ENCODE data around the gene SPATA1.
"Not testable (repeated sequence)": the region's sequence is repeated elsewhere in the genome, so short reads cannot be mapped to it uniquely, and the experiment has no call there.

Gene SPATA1

DNA sequence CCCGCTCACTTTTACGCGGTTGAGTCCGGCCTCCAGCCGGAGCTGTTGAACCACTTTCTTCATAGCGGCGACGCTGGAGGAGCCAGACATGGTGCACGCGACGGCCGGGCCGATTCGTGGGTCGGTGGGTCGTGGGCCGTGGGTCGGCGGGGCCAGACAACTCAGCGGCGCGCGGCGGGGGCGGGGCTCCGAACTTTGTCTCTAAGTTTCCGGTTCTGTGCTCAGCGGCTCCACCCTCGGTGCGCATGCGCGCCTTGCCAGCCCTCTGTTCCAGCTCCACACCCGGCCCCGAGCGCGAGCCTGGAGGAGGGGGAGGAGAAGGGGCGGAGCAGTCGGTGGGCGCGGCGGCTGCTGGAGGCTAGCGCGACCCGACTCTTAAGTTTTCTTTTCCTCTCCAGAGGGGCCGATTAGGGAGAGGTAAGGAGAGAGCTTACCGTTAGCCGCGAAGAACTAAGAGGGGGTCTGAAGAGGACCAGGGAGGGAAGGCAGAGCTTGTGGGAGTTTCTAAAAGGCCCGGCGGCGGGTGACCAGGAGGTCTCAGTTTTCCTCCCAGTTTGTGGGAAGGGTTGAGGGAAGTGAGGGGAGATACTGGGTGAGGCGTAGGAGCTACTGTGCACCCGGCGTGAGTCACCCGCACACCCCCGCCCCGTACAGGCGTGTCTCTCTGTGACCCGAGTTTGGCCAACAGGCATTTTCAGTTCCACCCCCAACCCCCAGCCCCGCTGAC is at the start of gene SPATA1, which contains the start of gene GNG5:
TSS of gene SPATA1 (plus strand) at position 385 of the 727 bp plus-strand sequence. CDS start 9,974 bp downstream, outside the sequence.
TSS of gene GNG5 (minus strand) at position 580 of the 727 bp plus-strand sequence. CDS start at position 90, 490 bp downstream.
- DNase-seq = peak; percentile 99

DNA sequence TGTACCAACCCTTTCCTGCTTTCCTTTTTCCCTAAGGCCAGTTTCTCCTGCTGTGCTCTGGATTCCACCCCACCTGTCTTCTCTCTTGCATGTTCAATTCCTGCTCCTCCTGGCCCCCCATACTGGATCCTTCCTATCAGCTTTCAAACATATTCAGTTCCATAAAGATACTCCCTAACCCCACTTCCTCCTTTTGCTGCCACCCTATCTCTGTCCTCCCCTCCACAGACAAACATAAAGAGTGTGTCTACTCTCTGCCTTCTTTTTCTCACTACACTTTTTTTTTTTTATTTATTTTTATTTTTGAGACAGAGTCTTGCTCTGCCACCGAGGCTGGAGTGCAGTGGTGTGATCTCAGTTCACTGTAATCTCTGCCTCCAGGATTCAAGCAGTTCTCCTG is 44.1 kb upstream of the SPATA1 start:
- no peak for DNase-seq

DNA sequence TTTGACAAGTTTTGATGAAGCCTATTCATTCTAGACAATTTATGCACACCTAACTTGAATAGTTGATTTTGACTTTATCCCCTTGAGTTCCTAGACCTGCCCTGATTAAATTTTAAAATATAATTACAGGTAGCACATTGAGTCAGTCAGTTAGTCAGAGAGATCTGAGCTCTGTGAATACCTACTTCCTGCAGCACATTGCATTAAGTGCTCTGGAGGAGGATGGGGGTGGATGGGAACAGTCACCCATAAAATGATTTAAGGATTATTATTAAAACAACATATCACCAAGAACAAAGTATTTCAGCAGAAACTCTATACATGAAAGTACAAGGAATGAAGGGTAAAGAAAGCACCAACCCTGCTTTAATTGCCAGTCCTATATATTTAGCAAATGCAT is 38.9 kb upstream of the SPATA1 start:
- no peak for DNase-seq

DNA sequence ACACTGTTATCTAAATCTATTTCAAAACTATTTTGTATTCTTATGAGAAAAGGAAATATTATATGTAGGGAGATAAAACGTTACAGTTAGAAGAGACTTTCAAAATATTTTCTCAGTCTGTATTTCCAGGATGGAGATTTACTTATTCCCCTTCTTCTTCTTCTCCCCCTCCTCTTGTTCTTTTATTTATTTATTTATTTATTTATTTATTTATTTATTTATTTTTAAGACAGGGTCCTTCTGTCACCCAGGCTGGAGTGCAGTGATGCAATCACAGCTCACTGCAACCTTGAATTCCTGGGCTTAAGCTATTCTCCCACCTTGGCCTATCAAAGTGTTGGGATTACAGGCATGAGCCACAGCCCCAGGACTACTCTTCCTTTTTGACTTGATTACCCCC is 30.0 kb upstream of the SPATA1 start:
- no peak for DNase-seq

DNA sequence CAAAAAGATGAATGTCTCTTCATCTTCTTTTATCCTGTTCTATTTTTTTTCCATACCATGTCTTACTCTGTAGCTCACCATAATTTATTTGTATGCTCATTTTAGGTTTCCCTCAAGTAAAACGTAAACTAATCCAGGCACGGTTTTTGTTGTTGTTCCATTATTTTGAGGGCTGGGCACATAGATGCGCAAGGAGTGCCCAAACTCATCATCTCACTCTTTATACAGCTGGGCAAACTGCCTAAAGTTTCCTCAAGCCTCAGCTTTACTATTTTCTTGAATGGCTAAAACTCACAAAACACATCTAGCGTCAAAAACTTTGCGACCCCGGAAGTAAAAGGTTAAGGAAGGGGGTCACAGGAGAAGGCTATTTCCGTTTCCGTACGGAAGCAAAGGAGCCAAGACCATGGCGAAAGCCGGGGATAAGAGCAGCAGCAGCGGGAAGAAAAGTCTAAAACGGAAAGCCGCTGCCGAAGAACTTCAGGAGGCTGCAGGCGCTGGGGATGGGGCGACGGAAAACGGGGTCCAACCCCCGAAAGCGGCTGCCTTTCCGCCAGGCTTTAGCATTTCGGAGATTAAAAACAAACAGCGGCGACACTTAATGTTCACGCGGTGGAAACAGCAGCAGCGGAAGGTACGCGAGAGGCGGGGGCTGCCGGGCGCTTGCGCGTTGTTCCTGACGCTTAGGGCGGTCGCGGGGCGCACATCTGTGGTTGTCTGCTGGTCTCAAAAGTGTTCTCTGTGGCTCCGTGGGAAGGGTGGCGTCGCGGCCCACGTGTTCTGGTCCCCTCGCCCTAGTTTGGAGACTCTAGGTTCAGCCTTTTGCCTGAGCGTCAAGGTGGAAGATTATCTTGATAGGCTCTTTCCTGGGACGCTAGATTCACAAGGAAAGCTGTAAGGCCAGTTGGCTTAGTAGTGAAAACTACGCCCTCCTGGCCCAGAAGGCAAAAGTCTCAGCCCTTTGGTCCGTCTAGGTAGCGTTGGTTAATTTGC is 27.0 kb upstream of the SPATA1 start, which contains the start of gene RPF1:
TSS of gene RPF1 (plus strand) at position 391 of the 993 bp plus-strand sequence. CDS start at position 407, 16 bp downstream.
- peak; percentile 82 for DNase-seq

- DNase-seq = no peak
Measured at GRCh38 chr1:84479998-84480397, 26.2 kb upstream of the SPATA1 start.

GRCh38 chr1:84480650-84481049 is 25.5 kb upstream of the SPATA1 start:
- no peak for DNase-seq

- DNase-seq = no peak
Measured at GRCh38 chr1:84481317-84481716, 24.9 kb upstream of the SPATA1 start.

- DNase-seq = no peak
Measured at GRCh38 chr1:84488107-84488506, 18.1 kb upstream of the SPATA1 start.

DNA sequence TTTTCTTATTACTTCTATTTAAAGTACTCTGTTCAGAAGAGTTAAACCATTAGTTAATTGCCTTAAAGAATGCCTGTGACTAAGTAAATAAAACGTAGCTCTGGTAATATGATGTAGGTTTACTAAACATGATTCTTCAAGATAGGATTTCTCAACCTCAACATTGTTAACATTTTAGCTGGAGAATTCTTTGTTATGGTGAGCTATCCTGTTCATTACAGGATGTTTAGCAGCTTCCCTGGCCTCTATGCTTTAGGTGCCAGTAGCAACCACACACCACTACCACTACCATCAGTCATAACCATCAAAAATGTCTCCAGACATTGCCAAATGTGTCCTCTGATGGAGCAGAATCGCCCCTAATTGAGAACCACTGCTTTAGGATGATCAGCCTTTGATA is 16.4 kb upstream of the SPATA1 start:
- DNase-seq = no peak

GRCh38 chr1:84492726-84493125 is 13.5 kb upstream of the SPATA1 start:
- no peak for DNase-seq

DNA sequence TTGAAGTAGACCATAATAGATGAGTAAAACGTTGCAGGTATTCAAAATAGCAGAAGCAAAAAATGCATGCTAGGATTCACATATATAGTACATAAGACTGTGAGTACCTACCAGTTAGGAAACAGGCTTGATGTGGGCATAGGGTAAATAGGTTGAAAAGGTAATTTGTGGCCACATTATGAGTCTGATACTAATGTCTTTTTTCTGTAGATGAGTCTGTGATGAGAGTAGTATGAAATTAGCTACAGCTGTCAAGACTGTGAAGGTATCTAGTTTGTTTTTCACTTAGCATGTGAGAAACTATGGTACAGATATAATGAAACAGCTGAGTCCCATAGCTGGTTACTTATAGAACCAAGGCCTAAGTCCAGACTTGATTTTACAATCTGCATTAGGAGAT is 12.4 kb upstream of the SPATA1 start:
- no peak for DNase-seq

GRCh38 chr1:84496498-84496897 is 9.7 kb upstream of the SPATA1 start:
- no peak for DNase-seq

DNA sequence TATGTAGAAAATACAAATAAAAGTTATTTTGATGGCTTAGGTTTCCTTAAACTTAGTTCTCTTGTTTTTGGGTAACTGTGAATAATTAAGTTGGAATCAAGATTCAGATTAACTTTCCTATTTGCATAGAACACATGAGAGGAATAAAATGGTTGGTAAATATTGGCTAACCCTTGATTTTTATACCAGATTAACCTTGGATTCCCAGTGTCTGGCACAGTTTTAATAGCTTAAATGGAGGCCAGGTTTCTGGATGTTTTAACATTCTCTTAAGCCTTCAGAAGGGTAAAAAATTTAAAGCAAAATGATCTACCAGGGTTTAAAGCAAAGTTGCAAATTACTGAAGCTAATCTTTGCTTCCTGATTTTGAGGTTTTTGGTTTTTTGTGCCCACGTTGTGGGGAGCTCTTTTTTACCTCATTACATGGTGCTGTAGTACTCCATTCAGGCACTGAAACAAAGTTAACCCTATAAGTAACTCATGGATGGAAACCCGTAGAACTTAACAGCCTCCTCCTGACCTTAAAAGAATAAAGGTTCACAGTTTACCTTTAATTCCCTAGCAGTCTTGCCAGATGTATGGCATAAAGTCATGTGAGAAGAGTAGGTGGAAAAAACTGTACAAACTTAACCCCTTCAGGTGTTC is 8.4 kb upstream of the SPATA1 start:
- no peak for DNase-seq

GRCh38 chr1:84502927-84503326 is 3.3 kb upstream of the SPATA1 start:
- no peak for DNase-seq

DNA sequence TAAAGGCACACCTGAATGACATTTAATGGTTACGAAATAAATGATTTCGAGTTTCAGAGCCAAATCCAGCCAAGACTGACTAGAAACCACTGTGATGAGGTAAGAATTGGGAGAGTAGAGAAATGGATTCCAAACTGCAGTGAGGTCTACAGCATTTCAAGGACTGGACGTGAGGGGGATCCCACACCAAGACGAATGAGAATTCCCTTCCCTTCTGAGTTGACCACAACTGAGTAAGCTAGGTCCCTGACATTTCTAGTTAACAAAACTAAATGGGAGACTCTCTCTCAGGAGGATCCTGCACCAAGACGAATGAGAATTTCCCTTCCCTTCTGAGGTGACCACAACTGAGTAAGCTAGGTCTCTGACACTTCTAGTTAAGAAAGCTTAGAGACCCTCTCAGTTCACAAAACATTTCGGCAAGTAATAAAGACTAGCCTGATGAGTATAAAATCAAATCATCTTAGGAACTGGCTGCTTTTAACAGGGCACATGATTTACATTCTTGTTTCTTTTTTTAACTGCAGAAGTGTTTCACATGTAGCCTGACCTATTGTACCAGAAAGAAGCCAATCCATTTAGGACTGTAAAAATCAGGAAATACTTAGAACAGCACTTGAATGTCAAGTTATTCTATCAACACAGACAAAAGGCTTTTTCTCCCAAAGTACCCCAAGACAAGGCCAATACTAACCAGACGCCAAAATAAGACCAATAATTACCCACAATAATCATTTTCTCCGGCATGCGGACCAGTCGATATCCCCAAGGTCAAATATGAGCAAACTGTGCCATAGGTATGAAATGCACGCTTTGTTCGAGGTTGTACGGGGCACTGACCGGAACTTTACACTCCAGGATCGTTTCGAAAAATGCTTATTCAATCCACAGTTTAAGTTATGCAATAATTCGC is 1.4 kb upstream of the SPATA1 start:
- no peak for DNase-seq

- DNase-seq = no peak
Measured at GRCh38 chr1:84505493-84506001, 639 bp upstream of the SPATA1 start.

DNA sequence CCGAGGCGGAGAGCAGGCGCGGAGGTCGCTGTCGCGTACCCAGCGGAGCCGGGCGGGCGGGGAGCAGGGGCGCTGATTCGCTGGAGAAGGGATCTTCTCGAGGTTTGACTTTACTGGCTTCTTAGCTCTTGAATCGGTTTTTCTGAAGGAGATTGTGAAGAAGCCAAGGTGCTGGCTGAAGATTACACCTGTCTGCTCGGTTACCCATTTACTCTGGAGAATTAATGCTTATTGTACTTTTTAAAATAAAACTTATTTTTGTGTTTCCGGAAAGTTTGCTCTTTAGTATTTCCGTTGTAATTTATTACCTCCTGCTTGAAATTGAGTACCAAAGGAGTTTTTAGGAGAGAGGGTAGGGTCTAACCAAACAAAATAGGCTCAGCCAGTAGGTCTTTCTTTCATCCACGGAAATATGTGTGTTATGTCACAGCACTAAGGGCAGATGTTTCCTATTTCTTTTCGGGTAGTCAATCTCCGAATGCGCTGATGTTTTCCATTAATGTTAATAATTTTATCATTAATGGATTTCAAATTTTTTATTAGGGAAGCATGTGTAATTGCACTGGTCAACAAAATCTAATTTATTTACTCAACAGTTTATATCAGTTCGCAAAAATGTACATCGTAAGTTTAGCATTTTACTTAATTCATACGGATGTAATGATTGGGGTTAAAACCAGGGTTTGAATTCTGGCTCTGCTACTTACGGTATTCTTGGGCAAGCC is 705 bp downstream of the SPATA1 start:
- DNase-seq = no peak

DNA sequence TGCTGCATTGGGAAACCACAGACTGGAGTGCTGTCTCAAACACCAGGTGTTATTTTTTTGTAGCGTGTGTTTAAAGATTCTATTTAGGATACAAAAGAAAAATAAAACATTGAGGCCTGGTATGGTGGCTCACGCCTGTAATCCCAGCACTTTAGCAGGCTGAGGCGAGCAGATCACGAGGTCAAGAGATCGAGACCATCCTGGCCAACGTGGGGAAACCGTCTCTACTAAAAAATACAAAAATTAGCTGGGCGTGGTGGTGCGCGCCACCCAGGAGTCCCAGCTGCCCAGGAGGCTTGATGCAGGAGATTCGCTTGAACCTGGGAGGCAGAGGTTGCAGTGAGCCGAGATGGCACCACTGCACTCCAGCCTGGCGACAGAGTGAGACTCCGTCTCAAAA is 1.7 kb downstream of the SPATA1 start:
- not testable (repeated sequence) for DNase-seq

GRCh38 chr1:84508510-84508909 is 2.3 kb downstream of the SPATA1 start:
- no peak for DNase-seq

DNA sequence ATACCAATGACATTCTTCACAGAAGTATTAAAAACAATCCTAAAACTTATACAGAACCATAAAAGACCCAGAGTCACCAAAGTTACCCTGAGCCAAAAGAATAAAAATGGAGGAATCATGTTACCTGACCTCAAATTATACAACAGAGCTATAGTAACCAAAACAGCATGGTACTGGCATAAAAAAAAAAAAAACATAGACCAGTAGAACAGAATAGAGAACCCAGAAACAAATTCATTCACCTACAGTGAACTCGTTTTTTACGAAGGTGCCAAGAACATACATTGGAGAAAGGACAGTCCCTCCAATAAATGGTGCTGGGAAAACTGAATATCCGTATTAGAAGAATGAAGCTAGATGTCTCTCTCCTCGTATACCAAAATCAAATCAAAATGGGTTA is 2.8 kb downstream of the SPATA1 start:
- DNase-seq = no peak

All from islet precursor cell (in vitro differentiated cells).